H9 (cell line): Measurements from ENCODE around the gene GPN2. TPM values are rescaled to one million over a fixed set of nuclear protein-coding genes. Genes with fewer than 3 reads are reported as not detected.

Experiments
- DNase-seq: peaks from one replicate; pipeline ENCODE4 v3.0.0-alpha.2; 2017
- H2AFZ ChIP-seq: one replicate; pipeline ENCODE4 v1.6.1; 2013; ENCODE audit warnings: mild to moderate bottlenecking, low read length, control low read depth, moderate library complexity
- H2AK5ac ChIP-seq: 2 replicates; pipeline ENCODE4 v1.6.1; 2013; ENCODE audit warnings: low read length, control low read depth, mixed read lengths; ENCODE audit not compliant: insufficient read length
- H2BK120ac ChIP-seq: one replicate; pipeline ENCODE4 v1.6.1; 2013; ENCODE audit warnings: low read depth, mild to moderate bottlenecking, low read length, control low read depth, inconsistent platforms; ENCODE audit not compliant: poor library complexity, severe bottlenecking
- H2BK12ac ChIP-seq: 2 replicates; pipeline ENCODE4 v1.6.1; 2013; ENCODE audit warnings: low read length, control low read depth, mixed read lengths, low read depth; ENCODE audit not compliant: insufficient read length
- H2BK15ac ChIP-seq: 2 replicates; pipeline ENCODE4 v1.6.1; 2013; ENCODE audit warnings: low read depth, low read length, control low read depth
- H2BK20ac ChIP-seq: one replicate; pipeline ENCODE4 v1.6.1; 2013; ENCODE audit warnings: low read depth, mild to moderate bottlenecking, low read length, control low read depth, inconsistent platforms; ENCODE audit not compliant: poor library complexity, severe bottlenecking
- H2BK5ac ChIP-seq: 2 replicates; pipeline ENCODE4 v1.6.1; 2013; ENCODE audit warnings: low read length, control low read depth, mixed read lengths; ENCODE audit not compliant: insufficient read length
- H3K14ac ChIP-seq: 2 replicates; pipeline ENCODE4 v1.6.1; 2013; ENCODE audit warnings: low read length, control low read depth; ENCODE audit not compliant: insufficient read depth
- H3K18ac ChIP-seq: 2 replicates; pipeline ENCODE4 v1.6.1; 2013; ENCODE audit warnings: low read depth, mild to moderate bottlenecking, mixed read lengths, low read length, control low read depth; ENCODE audit not compliant: insufficient read length
- H3K23ac ChIP-seq: 2 replicates; pipeline ENCODE4 v1.6.1; 2013; ENCODE audit warnings: low read length, control low read depth, mixed read lengths, low read depth; ENCODE audit not compliant: insufficient read length
- H3K23me2 ChIP-seq: 2 replicates; pipeline ENCODE4 v1.6.1; 2013; ENCODE audit warnings: low read depth, mild to moderate bottlenecking, mixed read lengths, low read length, control low read depth; ENCODE audit not compliant: insufficient read length, poor library complexity, severe bottlenecking
- H3K27ac ChIP-seq: 2 replicates; pipeline ENCODE4 v1.5.1; 2013; ENCODE audit warnings: low read length, control low read depth, mixed read lengths, low read depth; ENCODE audit not compliant: insufficient read length
- H3K27me3 ChIP-seq: 2 replicates; pipeline ENCODE4 v1.6.1; 2013; ENCODE audit warnings: low read length, control low read depth, inconsistent platforms; ENCODE audit not compliant: insufficient read depth
- H3K4ac ChIP-seq: 2 replicates; pipeline ENCODE4 v1.6.1; 2013; ENCODE audit warnings: low read depth, mild to moderate bottlenecking, control low read depth, inconsistent platforms, low read length, moderate library complexity
- H3K4me1 ChIP-seq: 2 replicates; pipeline ENCODE4 v1.6.1; 2013; ENCODE audit warnings: low read length, control low read depth, inconsistent platforms; ENCODE audit not compliant: insufficient read depth
- H3K4me2 ChIP-seq: 2 replicates; pipeline ENCODE4 v1.6.1; 2013; ENCODE audit warnings: low read length, control low read depth, mixed read lengths; ENCODE audit not compliant: insufficient read length, insufficient read depth
- H3K56ac ChIP-seq: 2 replicates; pipeline ENCODE4 v1.6.1; 2013; ENCODE audit warnings: low read depth, mild to moderate bottlenecking, mixed read lengths, low read length, control low read depth; ENCODE audit not compliant: insufficient read length
- H3K79me1 ChIP-seq: 2 replicates; pipeline ENCODE4 v1.6.1; 2013; ENCODE audit warnings: low read depth, mild to moderate bottlenecking, moderate library complexity, low read length, control low read depth, inconsistent platforms; ENCODE audit not compliant: insufficient read depth, poor library complexity, severe bottlenecking
- H3K79me2 ChIP-seq: 2 replicates; pipeline ENCODE4 v1.6.1; 2013; ENCODE audit warnings: low read length, control low read depth, inconsistent platforms; ENCODE audit not compliant: insufficient read depth
- H3K9ac ChIP-seq: 2 replicates; pipeline ENCODE4 v1.6.1; 2013; ENCODE audit warnings: low read length, control low read depth, mixed read lengths; ENCODE audit not compliant: insufficient read length; ENCODE audit errors: extremely low read depth
- H3K9me3 ChIP-seq: one replicate; pipeline ENCODE4 v1.6.1; 2013; ENCODE audit warnings: low read depth, low read length, inconsistent platforms; ENCODE audit not compliant: control insufficient read depth
- H3T11ph ChIP-seq: one replicate; pipeline ENCODE4 v1.6.1; 2013; ENCODE audit warnings: mild to moderate bottlenecking, low read length, control low read depth, inconsistent platforms
- H4K20me1 ChIP-seq: one replicate; pipeline ENCODE4 v1.6.1; 2013; ENCODE audit not compliant: control insufficient read depth, insufficient read length, insufficient read depth
- H4K5ac ChIP-seq: 2 replicates; pipeline ENCODE4 v1.6.1; 2013; ENCODE audit warnings: low read depth, mild to moderate bottlenecking, mixed read lengths, low read length, control low read depth; ENCODE audit not compliant: insufficient read length
- H4K8ac ChIP-seq: replicated peaks from 2 replicates; pipeline ENCODE4 v1.6.1; 2013; ENCODE audit warnings: low read length, control low read depth, mixed read lengths, low read depth; ENCODE audit not compliant: insufficient read length
- H4K91ac ChIP-seq: 2 replicates; pipeline ENCODE4 v1.6.1; 2013; ENCODE audit warnings: low read depth, mild to moderate bottlenecking, moderate library complexity, mixed read lengths, low read length, control low read depth; ENCODE audit not compliant: insufficient read length
- H3K27ac Mint-ChIP-seq, 3 experiments: 2 replicates in 2 of 3; 3 replicates in 1 of 3; pipeline ENCODE4 v1.8.0; 2020 to 2021; ENCODE audit warnings: mixed read lengths in 3 of 3, mild to moderate bottlenecking in 1 of 3, moderate library complexity in 1 of 3
- H3K27me3 Mint-ChIP-seq: 2 replicates; pipeline ENCODE4 v1.8.0; 2021; ENCODE audit warnings: low read depth, mild to moderate bottlenecking, moderate library complexity, mixed read lengths
- H3K36me3 Mint-ChIP-seq, 3 experiments: 2 replicates in 2 of 3; 3 replicates in 1 of 3; pipeline ENCODE4 v1.8.0; 2020 to 2021; ENCODE audit warnings: low read depth in 3 of 3, mixed read lengths in 3 of 3; ENCODE audit not compliant: insufficient read depth in 1 of 3
- H3K4me1 Mint-ChIP-seq, 2 experiments: 2 replicates each; pipeline ENCODE4 v1.8.0; 2020; ENCODE audit warnings: mixed read lengths in 2 of 2
- H3K4me3 Mint-ChIP-seq, 2 experiments: 2 replicates in 1 of 2; 3 replicates in 1 of 2; pipeline ENCODE4 v1.8.0; 2020 to 2021; ENCODE audit warnings: mild to moderate bottlenecking in 2 of 2, mixed read lengths in 2 of 2, moderate library complexity in 1 of 2
- H3K9me3 Mint-ChIP-seq, 2 experiments: 2 replicates in 1 of 2; 3 replicates in 1 of 2; pipeline ENCODE4 v1.8.0; 2020; ENCODE audit warnings: mild to moderate bottlenecking in 2 of 2, mixed read lengths in 2 of 2, moderate library complexity in 1 of 2
- whole genome bisulfite sequencing: extraction: QIAGEN DNeasy Blood & Tissue Kit; methylation state at CpG from one replicate; pipeline ENCODE4 v1.1.7; 2013; ENCODE audit warnings: missing lambda C conversion rate, low lambda C conversion rate, mixed read lengths; ENCODE audit not compliant: insufficient read length; ENCODE audit errors: extremely low coverage; 5-methylcytosine and 5-hydroxymethylcytosine counted together
- total RNA-seq: library from RNA; stranded (reverse); gene quantifications from 2 replicates; pipeline ENCODE4 v1.2.1, GENCODE V29; 2021
- TF ChIP-seq, protein P1 (sequence below): fragments of 200-600 bp; sonication (generic); conservative IDR thresholded peaks from 3 replicates; pipeline ENCODE4 v1.8.0; 2021; ENCODE audit warnings: antibody characterized with exemption, mild to moderate bottlenecking

Gene GPN2
- total RNA-seq, 1 experiment from 2014 or later, result 47.8 TPM

- H3K9ac ChIP-seq, result no peak overlapping the region
- H3K79me2 ChIP-seq, result no peaks in the 10 kb centered on the region
- no peak overlapping the region for H3K27ac ChIP-seq
- no peak overlapping the region for H4K91ac ChIP-seq
- no peak overlapping the region for H3T11ph ChIP-seq
- no peaks in the 10 kb centered on the region for H3K9me3 ChIP-seq
- H3K23ac ChIP-seq, result no peak overlapping the region
- H3K27ac Mint-ChIP-seq, result peak overlapping the region in 1 of 3 experiments; percentile 62; a peak in 1 of 7 replicates
- no peak overlapping the region for H2AK5ac ChIP-seq
- no peaks in the 10 kb centered on the region for H3K27me3 ChIP-seq
- H4K8ac ChIP-seq, result no peak overlapping the region
- H2BK15ac ChIP-seq, result no peak overlapping the region
- no peak overlapping the region for H2BK12ac ChIP-seq
- no peaks in the 10 kb centered on the region for H3K9me3 Mint-ChIP-seq
- H2BK5ac ChIP-seq, result no peak overlapping the region
- H3K4me1 ChIP-seq, result no peaks in the 10 kb centered on the region; the same call in 1 of the 2 replicates
- no peak overlapping the region for H2AFZ ChIP-seq
- no peak overlapping the region for H3K4me2 ChIP-seq
- H3K27me3 Mint-ChIP-seq, result no peaks in the 10 kb centered on the region
- no peak overlapping the region for H3K4me3 Mint-ChIP-seq
- H4K5ac ChIP-seq, result no peak overlapping the region
- H3K79me1 ChIP-seq, result no peaks in the 10 kb centered on the region
- no peak overlapping the region for H3K18ac ChIP-seq
- WGBS, result no CpG with 5 or more reads among the region's 8 CpGs
- no peak overlapping the region for H2BK120ac ChIP-seq
- H3K4ac ChIP-seq, result no peak overlapping the region
- H3K36me3 Mint-ChIP-seq, result peaks cover 11 to 22% (median 13%) of the 10 kb centered on the region in 3 experiments; a peak in 6 of 7 replicates
- DNase-seq, result no peak
- peaks cover 29 to 33% of the 10 kb centered on the region in 2 experiments for H3K4me1 Mint-ChIP-seq
- H3K23me2 ChIP-seq, result no peaks in the 10 kb centered on the region
- TF ChIP-seq, protein P1, sequence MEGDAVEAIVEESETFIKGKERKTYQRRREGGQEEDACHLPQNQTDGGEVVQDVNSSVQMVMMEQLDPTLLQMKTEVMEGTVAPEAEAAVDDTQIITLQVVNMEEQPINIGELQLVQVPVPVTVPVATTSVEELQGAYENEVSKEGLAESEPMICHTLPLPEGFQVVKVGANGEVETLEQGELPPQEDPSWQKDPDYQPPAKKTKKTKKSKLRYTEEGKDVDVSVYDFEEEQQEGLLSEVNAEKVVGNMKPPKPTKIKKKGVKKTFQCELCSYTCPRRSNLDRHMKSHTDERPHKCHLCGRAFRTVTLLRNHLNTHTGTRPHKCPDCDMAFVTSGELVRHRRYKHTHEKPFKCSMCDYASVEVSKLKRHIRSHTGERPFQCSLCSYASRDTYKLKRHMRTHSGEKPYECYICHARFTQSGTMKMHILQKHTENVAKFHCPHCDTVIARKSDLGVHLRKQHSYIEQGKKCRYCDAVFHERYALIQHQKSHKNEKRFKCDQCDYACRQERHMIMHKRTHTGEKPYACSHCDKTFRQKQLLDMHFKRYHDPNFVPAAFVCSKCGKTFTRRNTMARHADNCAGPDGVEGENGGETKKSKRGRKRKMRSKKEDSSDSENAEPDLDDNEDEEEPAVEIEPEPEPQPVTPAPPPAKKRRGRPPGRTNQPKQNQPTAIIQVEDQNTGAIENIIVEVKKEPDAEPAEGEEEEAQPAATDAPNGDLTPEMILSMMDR, result no peak
- H4K20me1 ChIP-seq, result no peaks in the 10 kb centered on the region
- H2BK20ac ChIP-seq, result no peak overlapping the region
- H3K56ac ChIP-seq, result no peak overlapping the region
- H3K14ac ChIP-seq, result no peak overlapping the region
Observed at GRCh38 chr1:26857473-26858060, 32.5 kb downstream of the GPN2 start.
